Kasumi-1 (cell line): ENCODE measurements around the gene SMPD2.
A peak's percentile ranks its signal among the peaks of the same experiment; 100 is the strongest.

ENCODE experiments used
- DNase-seq, 2 experiments: peaks; one replicate each; lab custom pipeline; 2025; lab: John Stamatoyannopoulos, UW

Gene SMPD2

DNA sequence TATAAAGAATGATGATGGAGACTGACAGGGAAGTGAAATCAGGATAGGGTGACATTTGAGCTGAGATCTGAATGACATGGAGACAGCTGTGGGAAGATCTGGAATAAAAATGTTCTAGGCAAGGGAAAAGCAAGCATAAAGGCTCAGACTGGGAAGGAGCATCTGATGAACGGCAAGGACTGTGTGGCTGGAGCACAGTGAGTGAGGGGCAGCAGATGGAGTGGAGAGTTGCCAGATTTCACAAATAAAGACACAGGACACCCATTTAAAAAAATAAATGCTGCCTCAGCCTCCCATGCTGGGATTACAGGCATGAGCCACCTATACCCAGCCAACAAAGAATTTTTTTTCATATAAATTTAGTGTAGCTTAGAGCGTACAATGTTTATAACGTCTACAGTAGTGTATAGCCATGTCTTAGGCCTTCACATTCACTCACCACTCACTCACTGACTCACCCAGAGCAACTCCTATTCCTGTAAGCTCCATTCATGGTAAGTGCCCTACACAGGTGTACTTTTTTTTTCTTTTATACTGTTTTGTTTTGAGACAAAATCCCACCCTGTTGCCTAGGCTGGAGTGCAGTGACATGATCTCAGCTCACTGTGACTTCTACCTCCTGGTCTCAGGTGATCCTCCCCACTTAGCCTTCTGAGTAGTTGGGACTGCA, 44.9 kb downstream of the SMPD2 start:
- no peak for DNase-seq

GRCh38 chr6:109486068-109486467, 45.5 kb downstream of the SMPD2 start:
- DNase-seq: no peak

GRCh38 chr6:109488001-109488400, 47.5 kb downstream of the SMPD2 start:
- no peak for DNase-seq

DNA sequence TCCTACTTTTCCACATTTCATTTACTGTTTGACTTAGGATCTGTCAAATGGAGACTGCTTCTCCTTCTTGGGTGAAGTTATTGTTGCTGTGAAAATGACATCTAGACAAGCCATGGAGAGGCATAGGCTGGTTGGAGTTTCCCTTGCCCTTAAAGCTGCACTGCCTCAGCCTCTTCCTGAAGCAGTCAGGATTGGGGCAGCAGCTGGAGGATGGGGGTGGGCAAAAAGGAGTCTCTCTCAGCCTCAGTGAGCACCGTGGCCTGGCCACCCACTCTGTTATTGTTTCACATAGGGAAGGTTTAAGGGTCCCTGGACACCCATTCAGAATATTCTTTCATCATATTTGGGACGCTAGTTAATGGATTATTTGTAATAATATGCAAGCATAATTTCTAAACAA, 50.2 kb downstream of the SMPD2 start:
- no peak for DNase-seq

DNA sequence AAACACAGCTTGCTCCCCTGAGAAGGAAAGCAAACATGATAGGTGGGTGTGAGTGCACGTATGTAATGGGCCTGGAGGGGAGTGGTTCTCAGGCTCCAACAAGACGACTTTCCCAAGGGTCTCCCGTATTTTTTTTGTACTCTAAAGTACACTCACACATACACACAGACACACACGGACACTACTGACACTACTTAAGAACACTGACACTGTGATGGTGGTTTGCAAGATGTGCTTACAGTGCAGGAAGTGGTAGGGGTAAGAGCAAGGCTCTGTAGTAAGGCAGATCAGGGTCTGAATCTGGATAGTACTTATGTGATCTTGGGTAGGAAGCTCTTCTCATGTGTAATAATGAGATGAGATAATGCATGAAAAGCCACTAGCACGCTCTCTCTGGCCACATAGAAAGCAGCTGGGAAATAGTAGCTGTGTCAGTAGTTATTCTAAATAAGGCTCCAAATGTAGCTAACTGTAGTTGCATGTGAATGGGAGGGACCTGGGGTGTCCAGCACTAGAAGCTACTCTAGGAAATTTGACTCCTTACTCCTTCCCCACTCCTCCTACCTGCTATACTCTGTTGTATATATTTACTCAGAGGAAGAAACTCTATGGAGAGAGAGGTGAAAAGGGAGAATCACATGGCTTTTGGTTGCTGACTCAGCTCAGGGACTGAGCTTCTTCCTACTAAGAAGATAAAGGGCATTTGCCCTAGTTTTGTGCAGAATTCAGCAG, 50.8 kb downstream of the SMPD2 start:
- peak; percentile 14 to 19 for DNase-seq
